ENCODE results near the gene CDKN2AIPNL. TPM values are rescaled to one million over a fixed set of nuclear protein-coding genes. Genes with fewer than 3 reads are reported as not detected.
A peak's percentile ranks its signal among the peaks of the same experiment; 100 is the strongest.

Gene CDKN2AIPNL
- total RNA-seq, 1 experiment from 2014 or later: 63.0 TPM

- Histone ChIP-seq H3K4me2 (ENCODE audit: low read length) (no peak overlapping the region), H3K4me3 (replicated peaks in 1 of 2; ENCODE audit: low read depth in 1 of 2, low read length in 2 of 2) (no peak overlapping the region), H3K9me2 (ENCODE audit: insufficient read depth) (no peaks in the 10 kb centered on the region), H3K27ac (ENCODE audit: low read depth, low read length) (no peak overlapping the region), H3K36me3 (ENCODE audit: control insufficient read depth in 1 of 2, insufficient read depth in 2 of 2, low read length in 2 of 2) (no peaks in the 10 kb centered on the region), H3K9ac (ENCODE audit: low read length) (no peak overlapping the region), H3K4me1 (ENCODE audit: control insufficient read depth in 1 of 2, insufficient read depth in 2 of 2, low read length in 2 of 2) (peaks cover 9 to 13% of the 10 kb centered on the region in 2 experiments), H3K27me3 (ENCODE audit: insufficient read depth, low read length) (no peaks in the 10 kb centered on the region), H4K20me1 (ENCODE audit: insufficient read depth) (no peaks in the 10 kb centered on the region), H3K9me3 (ENCODE audit: control insufficient read depth in 1 of 2, insufficient read depth in 1 of 2, low read depth in 1 of 2, low read length in 2 of 2) (no peaks in the 10 kb centered on the region), H2AFZ (ENCODE audit: low read depth, low read length, poor library complexity, severe bottlenecking) (no peak overlapping the region), H3K79me2 (ENCODE audit: insufficient read depth, low read length) (no peaks in the 10 kb centered on the region)
- BruUV-seq (replicated peaks): no TSS peak
- no peak for TF ChIP-seq FOSL1 (IDR thresholded peaks at IDR 0.05; ENCODE audit: low read depth)
- DNase-seq (ENCODE audit: low read depth, low spot score): no peak
- intact Hi-C loops (cut with micrococcal nuclease): no loop called here
- ChIA-PET POLR2A (no interaction called here), CTCF (no interaction called here), RAD21 (ENCODE audit: low non-redundant PET in 1 of 2, low total read pairs in 2 of 2, uncharacterized antibody in 2 of 2, unreplicated experiment in 2 of 2) (interaction anchor here in 1 of 2 experiments (0.6 kb wide), 1 partner anchor 268 kb away, joined by 3 read pairs; no protein-coding TSS in a partner anchor)
- ATAC-seq: no peak
These were observed 41.3 kb upstream of the CDKN2AIPNL start for GRCh38 chr5:134453016-134453415.

- peak overlapping the region; percentile 52 for H3K4me2 ChIP-seq (ENCODE audit: low read length)
- peak overlapping the region; percentile 97 for H2AFZ ChIP-seq (ENCODE audit: low read depth, low read length, poor library complexity, severe bottlenecking)
- intact Hi-C loops (cut with micrococcal nuclease): no loop called here
- H3K9me3 ChIP-seq (ENCODE audit: control insufficient read depth in 1 of 2, insufficient read depth in 1 of 2, low read depth in 1 of 2, low read length in 2 of 2): no peaks in the 10 kb centered on the region
- ChIA-PET CTCF (no interaction called here), RAD21 (ENCODE audit: low non-redundant PET in 1 of 2, low total read pairs in 2 of 2, uncharacterized antibody in 2 of 2, unreplicated experiment in 2 of 2) (no interaction called here), POLR2A (interaction anchor here (1.5 kb wide), 1 partner anchor 14 kb away, joined by 9 read pairs; no protein-coding TSS in a partner anchor)
- peaks cover 9 to 13% of the 10 kb centered on the region in 2 experiments for H3K4me1 ChIP-seq (ENCODE audit: control insufficient read depth in 1 of 2, insufficient read depth in 2 of 2, low read length in 2 of 2)
- no TSS peak for BruUV-seq (replicated peaks)
- H3K79me2 ChIP-seq (ENCODE audit: insufficient read depth, low read length): no peaks in the 10 kb centered on the region
- no peaks in the 10 kb centered on the region for H3K9me2 ChIP-seq (ENCODE audit: insufficient read depth)
- no peak for TF ChIP-seq ZBTB33 (IDR thresholded peaks at IDR 0.05; ENCODE audit: extremely low read depth, insufficient replicate concordance, low read length)
- no peak for TF ChIP-seq REST (IDR thresholded peaks at IDR 0.05; ENCODE audit: low read depth)
- TF ChIP-seq EZH2 (IDR thresholded peaks at IDR 0.05): no peak
- no peak for TF ChIP-seq ELF1 (IDR thresholded peaks at IDR 0.05; ENCODE audit: borderline replicate concordance, low read depth)
- TF ChIP-seq ZNF274 (IDR thresholded peaks at IDR 0.05; ENCODE audit: low read depth, low read length): no peak
- TF ChIP-seq CTCF (IDR thresholded peaks at IDR 0.05 in 2 of 3, conservative IDR thresholded peaks at IDR 0.05 in 1 of 3; ENCODE audit: borderline replicate concordance in 1 of 3, insufficient read depth in 1 of 3, low read depth in 2 of 3, low read length in 2 of 3): no peak
- TF ChIP-seq ATF3 (IDR thresholded peaks at IDR 0.05): no peak
- no peak for TF ChIP-seq SRF (IDR thresholded peaks at IDR 0.05; ENCODE audit: low read depth)
- peak; percentile 58 for TF ChIP-seq FOSL1 (IDR thresholded peaks at IDR 0.05; ENCODE audit: low read depth)
- peak; percentile 49 for TF ChIP-seq JUND (IDR thresholded peaks at IDR 0.05)
- TF ChIP-seq EGR1 (IDR thresholded peaks at IDR 0.05; ENCODE audit: low read depth): no peak
- H3K27ac ChIP-seq (ENCODE audit: low read depth, low read length): no peak overlapping the region; the same call in 1 of the 2 replicates
- no peak overlapping the region for H3K4me3 ChIP-seq (replicated peaks in 1 of 2; ENCODE audit: low read depth in 1 of 2, low read length in 2 of 2)
- no peak overlapping the region for H3K9ac ChIP-seq (ENCODE audit: low read length)
- ATAC-seq (peak; percentile 89), DNase-seq (ENCODE audit: low read depth, low spot score) (no peak)
- H3K36me3 ChIP-seq (ENCODE audit: control insufficient read depth in 1 of 2, insufficient read depth in 2 of 2, low read length in 2 of 2): no peaks in the 10 kb centered on the region
- no peaks in the 10 kb centered on the region for H4K20me1 ChIP-seq (ENCODE audit: insufficient read depth)
- no peaks in the 10 kb centered on the region for H3K27me3 ChIP-seq (ENCODE audit: insufficient read depth, low read length)
These were observed 40.3 kb upstream of the CDKN2AIPNL start for GRCh38 chr5:134451936-134452505.
